Measurements from ENCODE around the gene BCAR3.

- TF ChIP-seq ZNF274 (IDR thresholded peaks at IDR 0.05; ENCODE audit: low read depth, low read length): no peak
- TF ChIP-seq YY1 (IDR thresholded peaks at IDR 0.05; ENCODE audit: insufficient read depth, insufficient read length): no peak
Measured at GRCh38 chr1:93690341-93690740, 8.7 kb upstream of the BCAR3 start.

Data from NT2/D1 (cell line).